ENCODE measurements around the gene HSD17B1.

The HSD17B1 gene

GRCh38 chr17:42566215-42566882 is 13.6 kb downstream of the HSD17B1 start:
- H3K4me3 ChIP-seq (ENCODE audit: insufficient read depth, low read length, poor library complexity, severe bottlenecking), result peak overlapping the region; percentile 79
- H3K79me2 ChIP-seq (ENCODE audit: insufficient read depth, low read length), result peaks cover 40% of the 10 kb centered on the region
- 0 out of 2 replicates have a peak, but pooled peaks cover under 1% of the 10 kb centered on the region for H3K36me3 ChIP-seq (ENCODE audit: low read length)
- TF ChIP-seq EZH2phosphoT487 (conservative IDR thresholded peaks at IDR 0.05; ENCODE audit: low read length) (no peak), CTCF (IDR thresholded peaks at IDR 0.05; ENCODE audit: insufficient read depth, low read length, poor library complexity, severe bottlenecking) (no peak)
- no peaks in the 10 kb centered on the region for H3K9me2 ChIP-seq (replicated peaks; ENCODE audit: insufficient read depth, low read length)
- 0 out of 2 replicates have a peak, but pooled peaks cover 5% of the 10 kb centered on the region for H3F3A ChIP-seq (ENCODE audit: insufficient read depth)
- H3K27me3 ChIP-seq (ENCODE audit: low read length), result no peaks in the 10 kb centered on the region
- H3K9me3 ChIP-seq (ENCODE audit: insufficient read depth, low read length), result no peaks in the 10 kb centered on the region
- peak overlapping the region; percentile 86 for H3K4me2 ChIP-seq (ENCODE audit: low read depth, low read length, poor library complexity, severe bottlenecking)
- H3K9ac ChIP-seq (ENCODE audit: low read length), result peak overlapping the region; percentile 78
- no peaks in the 10 kb centered on the region for H4K20me1 ChIP-seq (ENCODE audit: low read depth, low read length)
- H3K27ac ChIP-seq (ENCODE audit: low read depth, low read length), result peak overlapping the region; percentile 25
- H2AFZ ChIP-seq (ENCODE audit: low read depth, low read length, severe bottlenecking), result no peak overlapping the region

GRCh38 chr17:42566883-42567573 is 14.3 kb downstream of the HSD17B1 start, which contains the start of gene MLX:
MLX (plus strand) TSS chr17:42567100; CDS start chr17:42567125, 25 bp downstream.
- H3K9ac ChIP-seq (ENCODE audit: low read length), result peak within 1 kb of the TSS; percentile 78
- H2AFZ ChIP-seq (ENCODE audit: low read depth, low read length, severe bottlenecking), result no peak within 1 kb of the TSS
- H3F3A ChIP-seq (ENCODE audit: insufficient read depth), result 0 out of 2 replicates have a peak, but pooled peaks cover 5% of the 10 kb centered on the region

GRCh38 chr17:42568341-42569111 is 15.8 kb downstream of the HSD17B1 start:
- peaks cover 13% of the 10 kb centered on the region; the same call in 1 of the 2 replicates for H3F3A ChIP-seq (ENCODE audit: insufficient read depth)
- no peak overlapping the region for H3K27ac ChIP-seq (ENCODE audit: low read depth, low read length)
- H2AFZ ChIP-seq (ENCODE audit: low read depth, low read length, severe bottlenecking), result no peak overlapping the region
- H4K20me1 ChIP-seq (ENCODE audit: low read depth, low read length), result no peaks in the 10 kb centered on the region
- no peaks in the 10 kb centered on the region for H3K9me2 ChIP-seq (replicated peaks; ENCODE audit: insufficient read depth, low read length)
- peaks cover 10% of the 10 kb centered on the region; the same call in 1 of the 2 replicates for H3K36me3 ChIP-seq (ENCODE audit: low read length)
- H3K9ac ChIP-seq (ENCODE audit: low read length), result no peak overlapping the region
- H3K9me3 ChIP-seq (ENCODE audit: insufficient read depth, low read length), result no peaks in the 10 kb centered on the region
- no peak overlapping the region for H3K4me2 ChIP-seq (ENCODE audit: low read depth, low read length, poor library complexity, severe bottlenecking)
- TF ChIP-seq EZH2phosphoT487 (conservative IDR thresholded peaks at IDR 0.05; ENCODE audit: low read length) (no peak), CTCF (IDR thresholded peaks at IDR 0.05; ENCODE audit: insufficient read depth, low read length, poor library complexity, severe bottlenecking) (no peak)
- no peak overlapping the region for H3K4me3 ChIP-seq (ENCODE audit: insufficient read depth, low read length, poor library complexity, severe bottlenecking)
- H3K27me3 ChIP-seq (ENCODE audit: low read length), result no peaks in the 10 kb centered on the region
- H3K79me2 ChIP-seq (ENCODE audit: insufficient read depth, low read length), result peaks cover 20% of the 10 kb centered on the region

More at GRCh38 chr17:42566883-42567573, 14.3 kb downstream of the HSD17B1 start, which contains the start of gene MLX:
- Histone ChIP-seq H3K27me3 (ENCODE audit: low read length) (no peaks in the 10 kb centered on the region), H4K20me1 (ENCODE audit: low read depth, low read length) (no peaks in the 10 kb centered on the region), H3K79me2 (ENCODE audit: insufficient read depth, low read length) (peaks cover 35% of the 10 kb centered on the region), H3K4me3 (ENCODE audit: insufficient read depth, low read length, poor library complexity, severe bottlenecking) (peak within 1 kb of the TSS; percentile 79), H3K4me2 (ENCODE audit: low read depth, low read length, poor library complexity, severe bottlenecking) (peak within 1 kb of the TSS; percentile 86), H3K9me3 (ENCODE audit: insufficient read depth, low read length) (no peaks in the 10 kb centered on the region), H3K9me2 (replicated peaks; ENCODE audit: insufficient read depth, low read length) (no peaks in the 10 kb centered on the region), H3K27ac (ENCODE audit: low read depth, low read length) (peak within 1 kb of the TSS; percentile 69), H3K36me3 (ENCODE audit: low read length) (peaks cover 7% of the 10 kb centered on the region; the same call in 1 of the 2 replicates)
- TF ChIP-seq CTCF (IDR thresholded peaks at IDR 0.05; ENCODE audit: insufficient read depth, low read length, poor library complexity, severe bottlenecking) (no peak), EZH2phosphoT487 (conservative IDR thresholded peaks at IDR 0.05; ENCODE audit: low read length) (no peak)
